MCF 10A (cell line): ENCODE data around the gene TF. TPM values are rescaled to one million over a fixed set of nuclear protein-coding genes. Genes with fewer than 3 reads are reported as not detected.

ENCODE experiments used
- BruUV-seq: library from RNA; stranded (reverse); fragments of 400-500 nt; replicated peaks from 2 replicates; lab custom pipeline; 2021; lab: Mats Ljungman, UMichigan
- CTCF ChIA-PET: fragments of 300-600 bp; sonication (Branson Sonifier 250); formaldehyde crosslinking; extraction: SDS; loops from one replicate; lab custom pipeline; 2021; ENCODE audit warnings: antibody characterized with exemption, inconsistent platforms; lab: Yijun Ruan, JAX
- POLR2A ChIA-PET: fragments of 300-600, 350-650 bp; sonication (Branson Sonifier 250); formaldehyde crosslinking; extraction: SDS; loops from one replicate; lab custom pipeline; 2020; ENCODE audit warnings: antibody characterized with exemption, inconsistent platforms; lab: Yijun Ruan, JAX
- DNase-seq: peaks from one replicate; pipeline ENCODE4 v3.0.0-alpha.2; 2018; ENCODE audit not compliant: unreplicated experiment
- H3K27ac Mint-ChIP-seq: one replicate; pipeline ENCODE4 v1.8.0; 2022; ENCODE audit warnings: mild to moderate bottlenecking, low read depth, mixed read lengths; ENCODE audit not compliant: unreplicated experiment
- H3K27me3 Mint-ChIP-seq: one replicate; pipeline ENCODE4 v1.8.0; 2022; ENCODE audit warnings: mixed read lengths; ENCODE audit not compliant: insufficient read depth, unreplicated experiment
- H3K36me3 Mint-ChIP-seq: one replicate; pipeline ENCODE4 v1.8.0; 2022; ENCODE audit warnings: mild to moderate bottlenecking, moderate library complexity, mixed read lengths; ENCODE audit not compliant: insufficient read depth, unreplicated experiment
- H3K4me1 Mint-ChIP-seq: one replicate; pipeline ENCODE4 v1.8.0; 2022; ENCODE audit warnings: mixed read lengths; ENCODE audit not compliant: insufficient read depth, unreplicated experiment
- H3K4me3 Mint-ChIP-seq: one replicate; pipeline ENCODE4 v1.8.0; 2022; ENCODE audit warnings: mild to moderate bottlenecking, moderate library complexity, mixed read lengths; ENCODE audit not compliant: unreplicated experiment
- H3K9me3 Mint-ChIP-seq: one replicate; pipeline ENCODE4 v1.8.0; 2022; ENCODE audit warnings: mixed read lengths; ENCODE audit not compliant: unreplicated experiment
- CTCF ChIP-seq: fragments of 200-600 bp; IDR thresholded peaks from one replicate; pipeline ENCODE4 v1.8.0; 2022; ENCODE audit warnings: antibody characterized with exemption, mild to moderate bottlenecking; ENCODE audit not compliant: unreplicated experiment
- intact Hi-C: fragments of 100-400 bp; cut with micrococcal nuclease; formaldehyde crosslinking; loops from 2 replicates; pipeline ENCODE4 v1.14.1; 2022
- total RNA-seq: library from RNA; stranded (reverse); gene quantifications from 2 replicates; pipeline ENCODE4 v1.2.3, GENCODE V29; 2022

TF gene
- total RNA-seq, 1 experiment from 2014 or later: 0.19 TPM

- Mint-ChIP-seq H3K4me3 (no peak overlapping the region), H3K27me3 (peaks cover 29% of the 10 kb centered on the region), H3K36me3 (peaks cover 11% of the 10 kb centered on the region), H3K27ac (no peak overlapping the region), H3K9me3 (no peaks in the 10 kb centered on the region), H3K4me1 (no peaks in the 10 kb centered on the region)
- POLR2A ChIA-PET: no interaction called here
- DNase-seq: no peak
- intact Hi-C loops: no loop called here
- no peak for TF ChIP-seq CTCF
- no TSS peak for BruUV-seq
- CTCF ChIA-PET: interaction anchor here (0.5 to 0.6 kb wide), 2 partner anchors 398 to 1732 kb away, joined by 3 read pairs; no protein-coding TSS in a partner anchor
Measured at GRCh38 chr3:133749427-133750258, 3.5 kb downstream of the TF start.

GRCh38 chr3:133750259-133750656, 4.1 kb downstream of the TF start:
- ChIA-PET POLR2A (no interaction called here), CTCF (interaction anchor here (0.5 kb wide), 1 partner anchor 398 kb away, joined by 3 read pairs; no protein-coding TSS in a partner anchor)
- Mint-ChIP-seq H3K9me3 (no peaks in the 10 kb centered on the region), H3K27me3 (peaks cover 26% of the 10 kb centered on the region), H3K36me3 (peaks cover 11% of the 10 kb centered on the region), H3K4me3 (no peak overlapping the region), H3K27ac (no peak overlapping the region), H3K4me1 (no peaks in the 10 kb centered on the region)
- BruUV-seq: no TSS peak
- intact Hi-C loops: no loop called here
- DNase-seq: no peak
- TF ChIP-seq CTCF: no peak

- CTCF ChIA-PET: interaction anchor here (0.5 kb wide), 1 partner anchor 27 kb away, joined by 3 read pairs; no protein-coding TSS in a partner anchor
- DNase-seq: no peak
- POLR2A ChIA-PET: interaction anchor here (0.5 to 0.6 kb wide), 2 partner anchors 52 to 1668 kb away, joined by 3 read pairs; no protein-coding TSS in a partner anchor
- Mint-ChIP-seq H3K4me3 (no peak overlapping the region), H3K27me3 (peaks cover 13% of the 10 kb centered on the region), H3K36me3 (peaks cover 6% of the 10 kb centered on the region), H3K27ac (no peak overlapping the region), H3K9me3 (no peaks in the 10 kb centered on the region), H3K4me1 (no peaks in the 10 kb centered on the region)
- intact Hi-C loops: no loop called here
- TF ChIP-seq CTCF: no peak
- BruUV-seq: no TSS peak
Measured at GRCh38 chr3:133753107-133753778, 7.0 kb downstream of the TF start.

GRCh38 chr3:133753779-133754164, 7.6 kb downstream of the TF start:
- BruUV-seq: no TSS peak
- peaks cover 6% of the 10 kb centered on the region for H3K36me3 Mint-ChIP-seq
- TF ChIP-seq CTCF: no peak
- ChIA-PET POLR2A (no interaction called here), CTCF (interaction anchor here (0.5 kb wide), 1 partner anchor 27 kb away, joined by 3 read pairs; no protein-coding TSS in a partner anchor)
- no peaks in the 10 kb centered on the region for H3K9me3 Mint-ChIP-seq
- DNase-seq: no peak
- no peaks in the 10 kb centered on the region for H3K4me1 Mint-ChIP-seq
- no peak overlapping the region for H3K4me3 Mint-ChIP-seq
- peaks cover 13% of the 10 kb centered on the region for H3K27me3 Mint-ChIP-seq
- intact Hi-C loops: no loop called here
- H3K27ac Mint-ChIP-seq: no peak overlapping the region
